H9 (cell line): ENCODE measurements around the gene PARP1. TPM values are rescaled to one million over a fixed set of nuclear protein-coding genes. Genes with fewer than 3 reads are reported as not detected.

Experiments used
- DNase-seq: peaks from one replicate; pipeline ENCODE4 v3.0.0-alpha.2; 2017
- H2AFZ ChIP-seq: one replicate; pipeline ENCODE4 v1.6.1; 2013; ENCODE audit warnings: mild to moderate bottlenecking, low read length, control low read depth, moderate library complexity
- H2AK5ac ChIP-seq: 2 replicates; pipeline ENCODE4 v1.6.1; 2013; ENCODE audit warnings: low read length, control low read depth, mixed read lengths; ENCODE audit not compliant: insufficient read length
- H2BK120ac ChIP-seq: one replicate; pipeline ENCODE4 v1.6.1; 2013; ENCODE audit warnings: low read depth, mild to moderate bottlenecking, low read length, control low read depth, inconsistent platforms; ENCODE audit not compliant: poor library complexity, severe bottlenecking
- H2BK12ac ChIP-seq: 2 replicates; pipeline ENCODE4 v1.6.1; 2013; ENCODE audit warnings: low read length, control low read depth, mixed read lengths, low read depth; ENCODE audit not compliant: insufficient read length
- H2BK15ac ChIP-seq: 2 replicates; pipeline ENCODE4 v1.6.1; 2013; ENCODE audit warnings: low read depth, low read length, control low read depth
- H2BK20ac ChIP-seq: one replicate; pipeline ENCODE4 v1.6.1; 2013; ENCODE audit warnings: low read depth, mild to moderate bottlenecking, low read length, control low read depth, inconsistent platforms; ENCODE audit not compliant: poor library complexity, severe bottlenecking
- H2BK5ac ChIP-seq: 2 replicates; pipeline ENCODE4 v1.6.1; 2013; ENCODE audit warnings: low read length, control low read depth, mixed read lengths; ENCODE audit not compliant: insufficient read length
- H3K14ac ChIP-seq: 2 replicates; pipeline ENCODE4 v1.6.1; 2013; ENCODE audit warnings: low read length, control low read depth; ENCODE audit not compliant: insufficient read depth
- H3K18ac ChIP-seq: 2 replicates; pipeline ENCODE4 v1.6.1; 2013; ENCODE audit warnings: low read depth, mild to moderate bottlenecking, mixed read lengths, low read length, control low read depth; ENCODE audit not compliant: insufficient read length
- H3K23ac ChIP-seq: 2 replicates; pipeline ENCODE4 v1.6.1; 2013; ENCODE audit warnings: low read length, control low read depth, mixed read lengths, low read depth; ENCODE audit not compliant: insufficient read length
- H3K23me2 ChIP-seq: 2 replicates; pipeline ENCODE4 v1.6.1; 2013; ENCODE audit warnings: low read depth, mild to moderate bottlenecking, mixed read lengths, low read length, control low read depth; ENCODE audit not compliant: insufficient read length, poor library complexity, severe bottlenecking
- H3K27ac ChIP-seq: 2 replicates; pipeline ENCODE4 v1.5.1; 2013; ENCODE audit warnings: low read length, control low read depth, mixed read lengths, low read depth; ENCODE audit not compliant: insufficient read length
- H3K27me3 ChIP-seq: 2 replicates; pipeline ENCODE4 v1.6.1; 2013; ENCODE audit warnings: low read length, control low read depth, inconsistent platforms; ENCODE audit not compliant: insufficient read depth
- H3K4ac ChIP-seq: 2 replicates; pipeline ENCODE4 v1.6.1; 2013; ENCODE audit warnings: low read depth, mild to moderate bottlenecking, control low read depth, inconsistent platforms, low read length, moderate library complexity
- H3K4me1 ChIP-seq: 2 replicates; pipeline ENCODE4 v1.6.1; 2013; ENCODE audit warnings: low read length, control low read depth, inconsistent platforms; ENCODE audit not compliant: insufficient read depth
- H3K4me2 ChIP-seq: 2 replicates; pipeline ENCODE4 v1.6.1; 2013; ENCODE audit warnings: low read length, control low read depth, mixed read lengths; ENCODE audit not compliant: insufficient read length, insufficient read depth
- H3K56ac ChIP-seq: 2 replicates; pipeline ENCODE4 v1.6.1; 2013; ENCODE audit warnings: low read depth, mild to moderate bottlenecking, mixed read lengths, low read length, control low read depth; ENCODE audit not compliant: insufficient read length
- H3K79me1 ChIP-seq: 2 replicates; pipeline ENCODE4 v1.6.1; 2013; ENCODE audit warnings: low read depth, mild to moderate bottlenecking, moderate library complexity, low read length, control low read depth, inconsistent platforms; ENCODE audit not compliant: insufficient read depth, poor library complexity, severe bottlenecking
- H3K79me2 ChIP-seq: 2 replicates; pipeline ENCODE4 v1.6.1; 2013; ENCODE audit warnings: low read length, control low read depth, inconsistent platforms; ENCODE audit not compliant: insufficient read depth
- H3K9ac ChIP-seq: 2 replicates; pipeline ENCODE4 v1.6.1; 2013; ENCODE audit warnings: low read length, control low read depth, mixed read lengths; ENCODE audit not compliant: insufficient read length; ENCODE audit errors: extremely low read depth
- H3K9me3 ChIP-seq: one replicate; pipeline ENCODE4 v1.6.1; 2013; ENCODE audit warnings: low read depth, low read length, inconsistent platforms; ENCODE audit not compliant: control insufficient read depth
- H3T11ph ChIP-seq: one replicate; pipeline ENCODE4 v1.6.1; 2013; ENCODE audit warnings: mild to moderate bottlenecking, low read length, control low read depth, inconsistent platforms
- H4K20me1 ChIP-seq: one replicate; pipeline ENCODE4 v1.6.1; 2013; ENCODE audit not compliant: control insufficient read depth, insufficient read length, insufficient read depth
- H4K5ac ChIP-seq: 2 replicates; pipeline ENCODE4 v1.6.1; 2013; ENCODE audit warnings: low read depth, mild to moderate bottlenecking, mixed read lengths, low read length, control low read depth; ENCODE audit not compliant: insufficient read length
- H4K8ac ChIP-seq: replicated peaks from 2 replicates; pipeline ENCODE4 v1.6.1; 2013; ENCODE audit warnings: low read length, control low read depth, mixed read lengths, low read depth; ENCODE audit not compliant: insufficient read length
- H4K91ac ChIP-seq: 2 replicates; pipeline ENCODE4 v1.6.1; 2013; ENCODE audit warnings: low read depth, mild to moderate bottlenecking, moderate library complexity, mixed read lengths, low read length, control low read depth; ENCODE audit not compliant: insufficient read length
- H3K27ac Mint-ChIP-seq, 3 experiments: 2 replicates in 2 of 3; 3 replicates in 1 of 3; pipeline ENCODE4 v1.8.0; 2020 to 2021; ENCODE audit warnings: mixed read lengths in 3 of 3, mild to moderate bottlenecking in 1 of 3, moderate library complexity in 1 of 3
- H3K27me3 Mint-ChIP-seq: 2 replicates; pipeline ENCODE4 v1.8.0; 2021; ENCODE audit warnings: low read depth, mild to moderate bottlenecking, moderate library complexity, mixed read lengths
- H3K36me3 Mint-ChIP-seq, 3 experiments: 2 replicates in 2 of 3; 3 replicates in 1 of 3; pipeline ENCODE4 v1.8.0; 2020 to 2021; ENCODE audit warnings: low read depth in 3 of 3, mixed read lengths in 3 of 3; ENCODE audit not compliant: insufficient read depth in 1 of 3
- H3K4me1 Mint-ChIP-seq, 2 experiments: 2 replicates each; pipeline ENCODE4 v1.8.0; 2020; ENCODE audit warnings: mixed read lengths in 2 of 2
- H3K4me3 Mint-ChIP-seq, 2 experiments: 2 replicates in 1 of 2; 3 replicates in 1 of 2; pipeline ENCODE4 v1.8.0; 2020 to 2021; ENCODE audit warnings: mild to moderate bottlenecking in 2 of 2, mixed read lengths in 2 of 2, moderate library complexity in 1 of 2
- H3K9me3 Mint-ChIP-seq, 2 experiments: 2 replicates in 1 of 2; 3 replicates in 1 of 2; pipeline ENCODE4 v1.8.0; 2020; ENCODE audit warnings: mild to moderate bottlenecking in 2 of 2, mixed read lengths in 2 of 2, moderate library complexity in 1 of 2
- WGBS: extraction: QIAGEN DNeasy Blood & Tissue Kit; methylation state at CpG from one replicate; pipeline ENCODE4 v1.1.7; 2013; ENCODE audit warnings: missing lambda C conversion rate, low lambda C conversion rate, mixed read lengths; ENCODE audit not compliant: insufficient read length; ENCODE audit errors: extremely low coverage; 5-methylcytosine and 5-hydroxymethylcytosine counted together
- total RNA-seq: library from RNA; stranded (reverse); gene quantifications from 2 replicates; pipeline ENCODE4 v1.2.1, GENCODE V29; 2021
- TF ChIP-seq, protein P1 (sequence below): fragments of 200-600 bp; sonication (generic); conservative IDR thresholded peaks from 3 replicates; pipeline ENCODE4 v1.8.0; 2021; ENCODE audit warnings: antibody characterized with exemption, mild to moderate bottlenecking

PARP1 gene
- total RNA-seq, 1 experiment from 2014 or later: 337 TPM

DNA sequence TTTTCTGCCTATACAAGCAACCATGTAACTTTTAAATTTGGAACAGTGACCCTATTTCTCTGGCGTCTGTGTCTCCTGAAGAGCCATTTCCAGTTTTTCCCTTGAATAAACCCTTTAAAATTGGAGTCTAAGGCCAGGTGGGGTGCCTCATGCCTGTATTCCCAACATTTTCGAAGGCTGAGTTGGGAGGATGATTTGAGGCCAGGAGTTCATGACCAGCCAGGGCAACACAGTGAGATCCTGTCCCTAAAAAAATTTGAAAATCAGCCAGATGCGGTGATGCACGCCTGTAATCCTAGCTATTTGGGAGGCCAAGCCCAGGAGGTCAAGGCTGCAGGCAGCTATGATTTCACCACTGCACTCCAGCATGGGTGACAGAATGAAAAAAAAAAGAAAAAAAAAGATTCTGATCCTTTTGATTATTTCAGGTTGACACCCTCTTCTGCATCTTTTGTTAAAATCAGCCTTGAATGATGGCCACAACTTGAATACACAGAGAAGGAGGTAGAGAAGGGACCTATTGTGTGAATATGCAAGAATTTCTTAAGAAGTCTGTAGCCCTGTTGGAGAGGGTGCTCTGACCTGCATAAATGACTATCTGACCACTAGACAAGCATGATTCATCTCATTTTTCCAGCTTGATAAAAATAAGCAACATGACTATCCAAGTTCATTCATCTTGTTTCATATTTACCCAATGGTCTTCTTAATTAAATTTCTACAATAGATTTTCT, 40.2 kb upstream of the PARP1 start:
- H4K91ac ChIP-seq: no peak overlapping the region
- no peaks in the 10 kb centered on the region for H3K79me1 ChIP-seq
- peaks cover 34 to 36% of the 10 kb centered on the region in 2 experiments for H3K4me1 Mint-ChIP-seq
- no peak overlapping the region for H3K23ac ChIP-seq
- no peaks in the 10 kb centered on the region for H4K20me1 ChIP-seq
- no peak overlapping the region for H3K27ac ChIP-seq
- no peak overlapping the region for H2BK20ac ChIP-seq
- H2BK120ac ChIP-seq: no peak overlapping the region
- WGBS: no CpG with 5 or more reads among the region's 4 CpGs
- no peak overlapping the region for H4K5ac ChIP-seq
- DNase-seq: no peak
- H3K4me3 Mint-ChIP-seq: no peak overlapping the region; a peak in 1 of 5 replicates
- H3K27me3 Mint-ChIP-seq: peaks cover 1% of the 10 kb centered on the region
- H4K8ac ChIP-seq: no peak overlapping the region
- H3K9me3 Mint-ChIP-seq: no peaks in the 10 kb centered on the region
- no peak overlapping the region for H2AFZ ChIP-seq
- H2BK12ac ChIP-seq: no peak overlapping the region
- H3K4ac ChIP-seq: no peak overlapping the region
- H3K36me3 Mint-ChIP-seq: no peaks in the 10 kb centered on the region
- no peak overlapping the region for H3K9ac ChIP-seq
- H3K4me2 ChIP-seq: no peak overlapping the region
- no peaks in the 10 kb centered on the region; the same call in 1 of the 2 replicates for H3K4me1 ChIP-seq
- H3K23me2 ChIP-seq: no peaks in the 10 kb centered on the region
- H3K18ac ChIP-seq: no peak overlapping the region
- TF ChIP-seq, protein P1, sequence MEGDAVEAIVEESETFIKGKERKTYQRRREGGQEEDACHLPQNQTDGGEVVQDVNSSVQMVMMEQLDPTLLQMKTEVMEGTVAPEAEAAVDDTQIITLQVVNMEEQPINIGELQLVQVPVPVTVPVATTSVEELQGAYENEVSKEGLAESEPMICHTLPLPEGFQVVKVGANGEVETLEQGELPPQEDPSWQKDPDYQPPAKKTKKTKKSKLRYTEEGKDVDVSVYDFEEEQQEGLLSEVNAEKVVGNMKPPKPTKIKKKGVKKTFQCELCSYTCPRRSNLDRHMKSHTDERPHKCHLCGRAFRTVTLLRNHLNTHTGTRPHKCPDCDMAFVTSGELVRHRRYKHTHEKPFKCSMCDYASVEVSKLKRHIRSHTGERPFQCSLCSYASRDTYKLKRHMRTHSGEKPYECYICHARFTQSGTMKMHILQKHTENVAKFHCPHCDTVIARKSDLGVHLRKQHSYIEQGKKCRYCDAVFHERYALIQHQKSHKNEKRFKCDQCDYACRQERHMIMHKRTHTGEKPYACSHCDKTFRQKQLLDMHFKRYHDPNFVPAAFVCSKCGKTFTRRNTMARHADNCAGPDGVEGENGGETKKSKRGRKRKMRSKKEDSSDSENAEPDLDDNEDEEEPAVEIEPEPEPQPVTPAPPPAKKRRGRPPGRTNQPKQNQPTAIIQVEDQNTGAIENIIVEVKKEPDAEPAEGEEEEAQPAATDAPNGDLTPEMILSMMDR: no peak
- H3K27me3 ChIP-seq: no peaks in the 10 kb centered on the region
- no peak overlapping the region for H2AK5ac ChIP-seq
- no peaks in the 10 kb centered on the region for H3K9me3 ChIP-seq
- H3T11ph ChIP-seq: no peak overlapping the region
- H3K79me2 ChIP-seq: no peaks in the 10 kb centered on the region
- no peak overlapping the region for H3K56ac ChIP-seq
- no peak overlapping the region for H3K14ac ChIP-seq
- H2BK5ac ChIP-seq: no peak overlapping the region
- H2BK15ac ChIP-seq: no peak overlapping the region
- H3K27ac Mint-ChIP-seq: 0 out of 7 replicates have a peak overlapping the region, but pooled peaks of 1 of the 3 experiments have one; percentile 8
